ENCODE measurements around the gene LSAMP. TPM values are rescaled to one million over a fixed set of nuclear protein-coding genes. Genes with fewer than 3 reads are reported as not detected.

Gene LSAMP
- total and polyA plus RNA-seq, 2 of the 4 experiments (the other 2 are of a cell fraction), result 7.9 to 8.0 TPM

DNA sequence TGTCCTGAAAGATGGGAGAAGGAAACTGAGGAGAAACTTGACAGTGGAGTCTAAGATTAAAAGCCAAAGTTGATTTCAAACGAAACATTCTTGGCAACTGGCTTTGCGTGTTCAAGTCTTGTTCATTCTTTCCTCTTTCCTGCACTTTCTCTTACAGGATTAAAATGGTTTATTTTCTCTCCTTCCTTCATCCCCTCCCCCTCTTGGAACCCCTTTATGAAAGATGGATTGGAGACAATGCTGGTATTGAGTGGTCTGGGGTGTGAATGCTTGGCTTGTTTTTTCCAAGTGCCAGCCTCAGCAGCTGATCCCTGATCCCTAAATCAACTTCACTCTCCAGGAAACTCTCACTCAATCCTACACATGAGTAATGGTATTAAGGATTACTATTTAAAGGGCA is 703 bp upstream of the LSAMP start:
- intact Hi-C loops (cut with micrococcal nuclease), result loop anchor here (10.0 kb wide), 3 partner anchors 441 to 621 kb away; no protein-coding TSS in a partner anchor
- no peak overlapping the region; the same call in 1 of the 2 replicates for H3K14ac ChIP-seq (replicated peaks; ENCODE audit: low read depth, low read length)
- no peak overlapping the region for H2AK9ac ChIP-seq (replicated peaks; ENCODE audit: low read depth, low read length, poor library complexity)
- no peak for DNase-seq
- H2BK5ac ChIP-seq (ENCODE audit: low read depth, low read length, poor library complexity, severe bottlenecking), result no peak overlapping the region
- dilution Hi-C loops (cut with HindIII; ENCODE audit: low sequenced_read_pairs, unreplicated experiment), result no loop called here
- no peak overlapping the region; the same call in 1 of the 2 replicates for H3K4me2 ChIP-seq (ENCODE audit: low read depth, low read length)
- no peak overlapping the region for H3K23ac ChIP-seq (ENCODE audit: low read depth, low read length)
- in situ Hi-C loops (cut with MboI; ENCODE audit: low sequenced_read_pairs), result loop anchor here (10.0 kb wide), 1 partner anchor 301 kb away; no protein-coding TSS in a partner anchor
- H3K9ac ChIP-seq (ENCODE audit: low read depth, low read length), result no peak overlapping the region
- ATAC-seq (ENCODE audit: low read depth), result no peak
- H3K56ac ChIP-seq (ENCODE audit: extremely low read depth, insufficient read depth, low read length), result no peak overlapping the region
- no peak overlapping the region for H2AFZ ChIP-seq (replicated peaks; ENCODE audit: low read length, poor library complexity)
- H3K9me1 ChIP-seq (ENCODE audit: insufficient read depth, low read length), result no peaks in the 10 kb centered on the region
- no peaks in the 10 kb centered on the region for H3K9me3 ChIP-seq (ENCODE audit: control insufficient read depth, insufficient read depth, low read length)
- no peak overlapping the region; the same call in 1 of the 2 replicates for H4K5ac ChIP-seq (ENCODE audit: low read depth, low read length)
- H2AK5ac ChIP-seq (ENCODE audit: low read depth, low read length), result no peak overlapping the region
- H4K20me1 ChIP-seq (ENCODE audit: insufficient read depth, low read length), result no peaks in the 10 kb centered on the region
- no peak overlapping the region for H3K27ac ChIP-seq (ENCODE audit: insufficient read depth, low read length)
- H3K18ac ChIP-seq (ENCODE audit: low read depth, low read length), result no peak overlapping the region; the same call in 1 of the 2 replicates
- no peak overlapping the region for H3K4me3 ChIP-seq (ENCODE audit: insufficient read depth, low read depth, low read length)
- H3K79me1 ChIP-seq (ENCODE audit: low read depth in 1 of 2, low read length in 2 of 2), result no peaks in the 10 kb centered on the region
- no peaks in the 10 kb centered on the region for H3K27me3 ChIP-seq (ENCODE audit: control insufficient read depth, insufficient read depth, low read length)
- no TSS peak for BruUV-seq (replicated peaks)
- CTCF ChIA-PET, result interaction anchor here (0.6 kb wide), 1 partner anchor 247 kb away, joined by 3 read pairs; no protein-coding TSS in a partner anchor
- H2BK15ac ChIP-seq (ENCODE audit: low read depth, low read length), result 0 out of 3 replicates have a peak overlapping the region, but pooled peaks have one; percentile 4
- H3K36me3 ChIP-seq (ENCODE audit: control insufficient read depth, insufficient read depth, low read length), result no peaks in the 10 kb centered on the region
- H3K4me1 ChIP-seq (ENCODE audit: control insufficient read depth, insufficient read depth, low read length), result peaks cover 5% of the 10 kb centered on the region
- no peak overlapping the region; a peak in 1 of 4 replicates for H4K8ac ChIP-seq (ENCODE audit: low read depth in 2 of 2, low read length in 2 of 2)
- POLR2A ChIA-PET (ENCODE audit: unreplicated experiment), result no interaction called here
- no CpG with 5 or more reads among the region's 2 CpGs for WGBS, 2 experiments (ENCODE audit: extremely low coverage in 2 of 2, insufficient read length in 1 of 2)
- no peak overlapping the region for H4K91ac ChIP-seq (ENCODE audit: insufficient read depth, low read depth, low read length)
- H3K4ac ChIP-seq (ENCODE audit: low read depth, low read length), result no peak overlapping the region
- H2BK120ac ChIP-seq (ENCODE audit: low read depth, low read length), result no peak overlapping the region
- 0 out of 2 replicates have a peak overlapping the region, but pooled peaks have one; percentile 17 for H2BK20ac ChIP-seq (ENCODE audit: low read depth, low read length)
- TF ChIP-seq, protein P1, sequence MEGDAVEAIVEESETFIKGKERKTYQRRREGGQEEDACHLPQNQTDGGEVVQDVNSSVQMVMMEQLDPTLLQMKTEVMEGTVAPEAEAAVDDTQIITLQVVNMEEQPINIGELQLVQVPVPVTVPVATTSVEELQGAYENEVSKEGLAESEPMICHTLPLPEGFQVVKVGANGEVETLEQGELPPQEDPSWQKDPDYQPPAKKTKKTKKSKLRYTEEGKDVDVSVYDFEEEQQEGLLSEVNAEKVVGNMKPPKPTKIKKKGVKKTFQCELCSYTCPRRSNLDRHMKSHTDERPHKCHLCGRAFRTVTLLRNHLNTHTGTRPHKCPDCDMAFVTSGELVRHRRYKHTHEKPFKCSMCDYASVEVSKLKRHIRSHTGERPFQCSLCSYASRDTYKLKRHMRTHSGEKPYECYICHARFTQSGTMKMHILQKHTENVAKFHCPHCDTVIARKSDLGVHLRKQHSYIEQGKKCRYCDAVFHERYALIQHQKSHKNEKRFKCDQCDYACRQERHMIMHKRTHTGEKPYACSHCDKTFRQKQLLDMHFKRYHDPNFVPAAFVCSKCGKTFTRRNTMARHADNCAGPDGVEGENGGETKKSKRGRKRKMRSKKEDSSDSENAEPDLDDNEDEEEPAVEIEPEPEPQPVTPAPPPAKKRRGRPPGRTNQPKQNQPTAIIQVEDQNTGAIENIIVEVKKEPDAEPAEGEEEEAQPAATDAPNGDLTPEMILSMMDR (conservative IDR thresholded peaks at IDR 0.05; ENCODE audit: low read depth, low read length), result no peak
- TF ChIP-seq NFE2L2 (IDR thresholded peaks at IDR 0.05; ENCODE audit: low read depth, low read length) (no peak), RFX5 (IDR thresholded peaks at IDR 0.05; ENCODE audit: low read depth, low read length) (no peak), RAD21 (IDR thresholded peaks at IDR 0.05; ENCODE audit: low read length) (no peak)
- TF ChIP-seq, protein P2, sequence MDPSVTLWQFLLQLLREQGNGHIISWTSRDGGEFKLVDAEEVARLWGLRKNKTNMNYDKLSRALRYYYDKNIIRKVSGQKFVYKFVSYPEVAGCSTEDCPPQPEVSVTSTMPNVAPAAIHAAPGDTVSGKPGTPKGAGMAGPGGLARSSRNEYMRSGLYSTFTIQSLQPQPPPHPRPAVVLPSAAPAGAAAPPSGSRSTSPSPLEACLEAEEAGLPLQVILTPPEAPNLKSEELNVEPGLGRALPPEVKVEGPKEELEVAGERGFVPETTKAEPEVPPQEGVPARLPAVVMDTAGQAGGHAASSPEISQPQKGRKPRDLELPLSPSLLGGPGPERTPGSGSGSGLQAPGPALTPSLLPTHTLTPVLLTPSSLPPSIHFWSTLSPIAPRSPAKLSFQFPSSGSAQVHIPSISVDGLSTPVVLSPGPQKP (IDR thresholded peaks at IDR 0.05; ENCODE audit: borderline replicate concordance, low read depth, low read length), result no peak
